Breast epithelium (tissue), 3 donors: ENCODE results near the gene CROCC2.

Experiments
- CTCF ChIP-seq, 3 donors: fragments of 450-650 bp; IDR thresholded peaks; one replicate each; pipeline ENCODE4 v1.5.1; 2016 to 2017; ENCODE audit warnings: antibody characterized with exemption in 3 of 3, mild to moderate bottlenecking in 3 of 3, moderate library complexity in 3 of 3
- POLR2A ChIP-seq: fragments of 450-650 bp; IDR thresholded peaks from one replicate; pipeline ENCODE4 v1.6.1; 2016; ENCODE audit warnings: antibody characterized with exemption, mild to moderate bottlenecking, moderate library complexity

DNA sequence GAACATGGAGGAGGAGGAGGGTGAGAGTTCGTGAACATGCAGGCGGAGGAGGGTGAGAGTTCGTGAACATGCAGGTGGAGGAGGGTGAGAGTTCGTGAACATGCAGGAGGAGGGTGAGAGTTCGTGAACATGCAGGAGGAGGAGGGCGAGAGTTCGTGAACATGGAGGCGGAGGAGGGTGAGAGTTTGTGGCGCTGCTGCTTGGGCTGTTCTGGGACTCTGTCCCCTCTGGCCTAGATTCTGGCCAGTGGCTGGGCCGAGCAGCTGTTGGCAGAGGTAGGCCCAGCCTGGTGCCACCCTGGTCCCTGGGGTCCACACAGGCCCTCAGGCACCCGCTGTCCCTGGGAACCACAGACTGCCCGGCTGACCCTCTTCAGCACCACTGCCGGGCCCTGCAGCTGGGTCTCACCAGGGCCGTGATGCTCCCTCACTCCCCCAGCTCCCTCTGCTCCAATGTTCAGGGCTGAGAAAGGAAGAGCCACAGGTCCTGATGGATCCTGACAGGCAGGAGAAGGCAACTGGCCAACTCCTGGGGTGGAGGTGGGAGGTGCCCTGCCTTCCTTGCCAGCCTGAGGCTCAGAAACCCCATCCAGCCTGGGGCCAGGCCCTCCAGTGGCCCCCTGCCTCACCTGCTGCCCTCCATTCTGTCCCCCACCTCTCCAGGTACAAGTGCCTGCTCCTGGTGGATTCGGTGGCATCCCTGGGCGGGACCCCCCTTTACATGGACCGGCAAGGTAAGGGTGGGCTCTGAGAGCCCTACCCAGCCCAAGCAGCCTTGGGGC lies 33.6 kb upstream of the CROCC2 start:
- TF ChIP-seq CTCF (IDR thresholded peaks at IDR 0.05), result no peak
- no peak for TF ChIP-seq POLR2A
